HG03159 (cell line): Measurements from ENCODE around the gene CA10.

ENCODE experiments used
- ATAC-seq: cut with Tn5 transposase; IDR thresholded peaks from one replicate; pipeline ENCODE4 v1.9.1; 2021; ENCODE audit warnings: mild to moderate bottlenecking, moderate library complexity; ENCODE audit not compliant: unreplicated experiment

The CA10 gene

DNA sequence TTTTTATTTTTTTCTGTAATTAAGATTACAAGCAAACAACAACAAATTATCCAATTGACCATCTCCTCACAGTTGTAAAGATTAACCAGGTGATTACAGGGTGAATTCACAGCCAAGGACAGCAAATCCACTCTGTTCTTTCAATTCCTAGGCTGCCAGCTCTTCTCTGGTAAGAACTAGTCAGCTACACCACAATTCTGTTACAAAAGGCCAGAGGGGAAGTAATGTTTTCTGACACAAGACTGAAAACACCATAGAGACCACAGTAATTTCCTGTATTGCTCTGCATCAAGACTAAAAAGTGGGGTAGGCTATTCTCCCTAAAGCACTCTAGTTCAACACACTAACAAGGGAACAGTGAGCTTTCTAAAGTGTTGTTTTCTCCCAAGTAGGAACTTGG is 10.6 kb downstream of the CA10 start:
- ATAC-seq, result peak; percentile 68

DNA sequence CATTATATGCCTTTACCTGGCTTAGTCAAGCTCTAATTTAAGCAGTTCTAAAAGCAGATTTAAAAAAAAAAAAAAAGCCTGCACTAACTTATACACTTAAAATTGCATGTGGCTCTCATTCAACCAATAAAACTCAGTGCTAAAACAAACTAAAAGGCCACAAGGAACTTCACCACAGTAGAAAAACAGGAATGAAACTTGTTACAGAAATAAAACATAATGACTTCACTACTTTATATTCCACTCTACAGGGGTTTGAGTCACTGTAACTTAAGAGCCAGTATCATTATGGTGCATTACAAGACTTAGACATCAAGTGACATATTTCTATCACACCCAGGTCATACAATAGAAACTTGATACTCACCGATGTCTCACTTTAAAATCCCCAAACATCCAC is 11.1 kb downstream of the CA10 start:
- peak; percentile 57 for ATAC-seq

DNA sequence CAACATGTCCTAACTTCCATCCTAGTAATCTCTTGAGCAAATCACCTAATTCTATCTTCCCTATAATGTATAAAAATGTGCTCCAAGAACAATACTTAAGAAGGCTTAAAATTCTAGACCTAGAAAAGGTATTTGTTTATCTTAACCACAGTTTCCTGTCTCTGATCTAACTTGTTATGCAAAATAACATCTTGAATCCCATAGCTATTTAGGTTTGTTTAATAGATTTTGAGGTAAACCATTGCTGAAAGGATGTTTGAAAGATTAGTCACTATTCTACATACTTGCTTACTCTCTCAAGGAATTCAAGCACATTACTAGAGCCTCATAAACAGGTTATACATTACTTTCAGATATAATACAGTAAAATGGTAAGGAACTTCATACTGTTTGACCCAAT is 13.0 kb downstream of the CA10 start:
- no peak for ATAC-seq

- ATAC-seq, result no peak
Measured at GRCh38 chr17:52143542-52143941, 15.0 kb downstream of the CA10 start.

DNA sequence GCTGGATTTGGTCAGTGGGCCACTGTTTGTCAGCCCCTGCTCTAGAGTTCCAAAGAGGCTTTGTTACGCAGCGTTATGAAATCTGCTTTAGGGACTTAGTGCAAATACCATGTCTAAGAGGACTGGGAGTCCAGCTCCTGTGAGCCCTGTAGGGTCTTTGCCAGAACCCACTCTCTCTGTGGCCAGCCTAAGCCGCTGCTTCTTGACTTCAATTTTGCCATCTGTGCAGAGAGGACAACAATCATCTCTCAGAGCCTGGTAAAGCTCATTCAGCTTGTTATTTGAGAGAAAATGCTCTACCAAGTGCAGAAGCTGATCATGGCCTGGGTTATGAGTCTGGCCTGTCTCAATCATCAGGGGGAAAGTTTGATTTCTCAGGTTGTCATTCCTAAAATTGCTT is 17.9 kb downstream of the CA10 start:
- ATAC-seq, result no peak

DNA sequence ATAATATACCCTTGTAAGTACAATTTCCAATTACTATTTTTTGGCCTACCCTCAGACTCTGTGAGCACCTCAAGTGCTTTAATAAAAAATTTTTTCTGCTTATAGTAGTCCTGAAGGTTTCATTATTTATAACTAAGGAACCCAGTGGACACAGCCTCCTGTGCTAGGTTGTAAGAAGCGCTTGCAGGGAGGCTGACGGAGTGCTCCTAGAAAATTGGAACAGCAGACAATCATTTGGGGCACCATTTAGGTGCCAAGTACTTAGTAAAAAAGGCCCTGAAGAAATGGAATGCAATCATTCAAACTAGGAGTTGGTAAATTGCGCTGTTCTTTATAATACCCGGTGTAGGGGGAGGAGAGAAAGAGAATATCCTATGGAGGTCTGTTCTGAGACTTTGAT is 19.8 kb downstream of the CA10 start:
- no peak for ATAC-seq

- no peak for ATAC-seq
Measured at GRCh38 chr17:52138350-52138749, 20.2 kb downstream of the CA10 start.

- no peak for ATAC-seq
Measured at GRCh38 chr17:52136166-52136565, 22.3 kb downstream of the CA10 start.

DNA sequence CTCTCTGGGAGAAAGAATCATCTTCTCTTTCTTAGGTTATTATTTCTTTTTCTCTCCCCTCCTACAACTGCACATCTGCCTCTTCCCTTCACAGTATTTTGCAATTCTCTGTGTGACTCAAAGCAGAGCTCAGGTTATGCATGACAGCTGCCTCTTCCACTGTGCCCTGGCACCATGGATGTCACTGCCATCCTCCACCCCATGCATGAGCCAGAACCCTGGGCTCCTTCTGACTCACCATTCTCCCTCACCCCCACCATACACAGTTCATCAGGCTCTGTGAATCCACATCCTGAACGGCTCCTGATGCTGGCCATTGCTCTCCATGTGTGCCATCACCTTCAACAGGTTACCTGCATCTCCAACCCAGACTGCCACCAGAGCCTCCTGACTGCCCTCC is 23.9 kb downstream of the CA10 start:
- no peak for ATAC-seq

- no peak for ATAC-seq
Measured at GRCh38 chr17:52128721-52129120, 29.8 kb downstream of the CA10 start.

GRCh38 chr17:52124993-52125392 is 33.5 kb downstream of the CA10 start:
- ATAC-seq, result no peak

- no peak for ATAC-seq
Measured at GRCh38 chr17:52124561-52124960, 34.0 kb downstream of the CA10 start.

DNA sequence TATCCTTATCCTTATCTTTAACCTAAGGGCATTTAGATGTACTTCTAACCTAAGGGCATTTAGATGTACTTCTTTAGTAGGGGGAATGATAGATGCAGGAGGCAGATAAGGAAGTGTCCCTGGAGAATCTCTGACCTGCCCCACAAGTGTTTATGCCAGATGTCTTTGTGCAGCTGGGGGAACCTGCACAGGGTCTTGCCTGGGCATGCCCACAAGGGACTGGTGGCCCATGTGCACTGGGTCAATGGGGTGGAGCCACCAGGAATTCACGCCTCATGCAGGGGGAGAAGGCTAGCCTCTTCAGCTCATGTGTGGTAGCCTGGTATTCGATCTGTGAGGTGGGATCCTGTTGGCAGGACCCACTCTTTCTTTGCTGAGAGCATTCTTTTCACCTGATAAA is 38.0 kb downstream of the CA10 start:
- no peak for ATAC-seq

- ATAC-seq, result no peak
Measured at GRCh38 chr17:52110923-52111581, 47.5 kb downstream of the CA10 start.

- ATAC-seq, result peak; percentile 70
Measured at GRCh38 chr17:52106638-52107261, 51.8 kb downstream of the CA10 start.

- no peak for ATAC-seq
Measured at GRCh38 chr17:52106072-52106471, 52.4 kb downstream of the CA10 start.

DNA sequence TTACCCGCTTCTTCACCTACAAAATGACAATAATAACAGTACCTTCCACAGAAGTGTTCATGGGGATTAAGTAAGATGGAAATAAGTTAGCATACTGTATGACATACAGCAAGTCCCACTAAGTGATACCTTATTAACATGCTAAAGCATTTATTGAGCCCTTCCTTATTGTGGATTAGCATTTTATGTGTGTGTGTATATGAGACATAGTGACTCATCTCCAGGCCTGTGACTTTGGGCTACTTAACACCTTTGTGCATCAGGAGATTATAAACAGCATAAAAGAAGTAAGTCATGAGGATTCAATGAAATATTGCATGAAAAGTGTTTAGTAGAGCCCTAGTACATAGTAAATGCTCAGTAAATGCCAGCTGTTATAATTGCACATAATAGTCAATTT is 52.9 kb downstream of the CA10 start:
- no peak for ATAC-seq

GRCh38 chr17:52096056-52096455 is 62.5 kb downstream of the CA10 start:
- ATAC-seq, result no peak

GRCh38 chr17:52084176-52084575 is 74.3 kb downstream of the CA10 start:
- ATAC-seq, result no peak

- no peak for ATAC-seq
Measured at GRCh38 chr17:52079496-52079895, 79.0 kb downstream of the CA10 start.

DNA sequence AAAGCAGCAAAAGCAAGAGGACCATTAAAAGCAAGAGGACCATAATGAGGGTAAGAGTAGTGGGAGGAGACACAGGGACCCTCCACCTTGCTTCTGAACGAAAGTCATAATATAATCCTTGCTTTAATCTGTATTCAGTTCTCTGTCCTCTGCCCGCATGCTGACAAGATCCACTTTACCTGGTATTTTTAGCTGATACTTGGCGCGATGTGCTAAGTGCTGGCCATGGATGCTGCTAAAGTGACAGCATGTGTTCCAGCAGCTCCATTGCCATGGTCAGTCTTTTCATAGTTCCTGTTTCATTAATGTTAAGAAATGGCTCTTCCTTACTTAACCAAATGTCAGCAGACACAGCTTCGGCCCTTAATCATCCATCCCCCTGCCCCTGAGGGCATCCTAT is 86.8 kb downstream of the CA10 start:
- no peak for ATAC-seq

DNA sequence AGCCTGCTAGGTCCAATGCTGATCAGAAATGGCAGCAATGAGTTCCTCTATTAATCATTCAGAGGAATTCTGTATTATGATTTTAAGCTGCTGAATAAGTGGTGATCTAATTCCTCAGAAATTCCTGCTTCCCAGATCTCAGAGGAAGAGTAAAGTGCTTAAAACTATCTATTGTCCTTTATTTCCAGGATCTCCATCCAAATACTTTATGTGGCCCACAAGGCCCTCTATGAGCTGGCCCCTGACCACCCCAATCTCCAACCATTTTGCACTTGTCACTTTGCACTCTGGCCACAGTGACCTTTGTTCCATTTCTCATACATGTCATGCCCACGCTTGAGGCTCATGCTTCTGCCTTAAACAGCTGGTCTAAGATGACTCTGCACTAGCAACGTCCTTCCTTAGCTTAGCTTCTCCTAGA is 93.7 kb downstream of the CA10 start:
- no peak for ATAC-seq

GRCh38 chr17:52049496-52049895 is 109.0 kb downstream of the CA10 start:
- ATAC-seq, result no peak
